GM06990 (cell line): ENCODE data around the gene CFAP157.

Source experiments
- DNase-seq: peaks from one replicate; pipeline ENCODE4 v3.0.0-alpha.2; 2011; ENCODE audit not compliant: insufficient read length; ENCODE audit errors: extremely low read depth
- H3K27me3 ChIP-seq: replicated peaks from 2 replicates; pipeline ENCODE4 v1.6.0; 2011; ENCODE audit warnings: low read length; ENCODE audit not compliant: control insufficient read depth, insufficient read depth
- H3K36me3 ChIP-seq: 2 replicates; pipeline ENCODE4 v1.5.1; 2011; ENCODE audit warnings: low read length; ENCODE audit not compliant: control insufficient read depth, insufficient read depth
- H3K4me3 ChIP-seq: replicated peaks from 2 replicates; pipeline ENCODE4 v1.5.1; 2011; ENCODE audit warnings: low read depth, mild to moderate bottlenecking, control low read depth, low read length
- CTCF ChIP-seq: IDR thresholded peaks from 2 replicates; pipeline ENCODE4 v1.5.1; 2011; ENCODE audit warnings: low read length, control low read depth, mild to moderate bottlenecking, inconsistent platforms; ENCODE audit not compliant: insufficient read depth, poor library complexity, severe bottlenecking

The CFAP157 gene

GRCh38 chr9:127749090-127749787 lies 42.5 kb downstream of the CFAP157 start:
- no peak for TF ChIP-seq CTCF
- H3K36me3 ChIP-seq: peaks cover 41% of the 10 kb centered on the region
- no peaks in the 10 kb centered on the region for H3K27me3 ChIP-seq
- H3K4me3 ChIP-seq: no peak overlapping the region
- DNase-seq: no peak

- H3K36me3 ChIP-seq: peaks cover 31% of the 10 kb centered on the region
- DNase-seq: no peak
- no peak for TF ChIP-seq CTCF
Observed at GRCh38 chr9:127751269-127752054, 44.7 kb downstream of the CFAP157 start.

DNA sequence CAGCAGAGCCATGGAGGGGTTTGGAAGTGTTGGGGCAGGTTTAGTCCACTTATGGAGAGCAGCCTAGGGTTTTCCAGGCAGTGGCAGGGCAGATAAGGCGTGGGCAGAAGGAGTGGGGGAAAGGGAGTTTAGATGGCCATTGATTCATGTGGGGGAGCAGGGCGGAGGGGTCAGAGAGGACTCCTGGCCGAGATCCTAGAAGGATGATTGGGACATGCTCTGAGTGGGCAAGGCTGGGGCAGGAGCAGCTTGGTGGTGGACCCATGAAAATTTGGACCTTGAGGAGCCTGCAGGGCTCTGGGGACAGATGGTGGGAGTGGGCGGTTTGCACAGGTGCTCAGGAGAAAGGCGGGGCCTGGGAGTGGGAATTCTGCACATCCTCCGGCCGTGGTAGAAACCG lies 46.4 kb downstream of the CFAP157 start:
- peaks cover 24% of the 10 kb centered on the region for H3K36me3 ChIP-seq
- no peak overlapping the region for H3K4me3 ChIP-seq
- no peak for TF ChIP-seq CTCF
- no peaks in the 10 kb centered on the region for H3K27me3 ChIP-seq
- no peak for DNase-seq

More at GRCh38 chr9:127751269-127752054, 44.7 kb downstream of the CFAP157 start:
- Histone ChIP-seq H3K4me3 (no peak overlapping the region), H3K27me3 (no peaks in the 10 kb centered on the region)

DNA sequence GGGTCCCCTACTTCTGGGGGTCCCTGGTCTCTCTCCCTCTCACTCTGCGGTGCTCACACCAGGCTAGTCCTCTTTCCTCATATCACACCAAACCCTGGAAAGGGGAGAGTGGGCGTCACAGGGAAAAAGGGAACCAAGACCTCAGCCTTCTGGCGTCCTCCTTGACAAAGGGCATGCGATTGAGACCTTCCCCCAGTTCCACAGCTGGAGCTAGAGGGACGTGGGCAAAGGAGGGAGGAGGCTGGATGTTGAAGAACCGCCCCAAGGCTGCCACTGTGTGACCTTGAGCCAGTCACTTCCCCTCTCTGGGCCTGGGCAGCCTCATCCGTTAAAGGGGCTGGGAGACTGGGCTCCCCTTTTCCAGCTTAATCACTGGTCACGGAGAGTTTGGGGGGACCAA lies 46.8 kb downstream of the CFAP157 start:
- H3K4me3 ChIP-seq: no peak overlapping the region

GRCh38 chr9:127754099-127755060 lies 47.6 kb downstream of the CFAP157 start:
- Histone ChIP-seq H3K36me3 (peaks cover 20% of the 10 kb centered on the region), H3K4me3 (no peak overlapping the region), H3K27me3 (no peaks in the 10 kb centered on the region)
- no peak for DNase-seq
- TF ChIP-seq CTCF: no peak

More for the DNA sequence above, 46.8 kb downstream of the CFAP157 start:
- DNase-seq: no peak
- TF ChIP-seq CTCF: no peak
- H3K36me3 ChIP-seq: peaks cover 24% of the 10 kb centered on the region
- H3K27me3 ChIP-seq: no peaks in the 10 kb centered on the region
